Activated gamma-delta T cell (primary cell): Measurements from ENCODE around the gene BANP.
"Not testable (repeated sequence)": the region's sequence is repeated elsewhere in the genome, so short reads cannot be mapped to it uniquely, and the experiment has no call there.

Experiments used
- DNase-seq: peaks from one replicate; lab custom pipeline; 2025; lab: John Stamatoyannopoulos, UW

Gene BANP

GRCh38 chr16:87996962-87997880 lies 46.0 kb downstream of the BANP start:
- no peak for DNase-seq

DNA sequence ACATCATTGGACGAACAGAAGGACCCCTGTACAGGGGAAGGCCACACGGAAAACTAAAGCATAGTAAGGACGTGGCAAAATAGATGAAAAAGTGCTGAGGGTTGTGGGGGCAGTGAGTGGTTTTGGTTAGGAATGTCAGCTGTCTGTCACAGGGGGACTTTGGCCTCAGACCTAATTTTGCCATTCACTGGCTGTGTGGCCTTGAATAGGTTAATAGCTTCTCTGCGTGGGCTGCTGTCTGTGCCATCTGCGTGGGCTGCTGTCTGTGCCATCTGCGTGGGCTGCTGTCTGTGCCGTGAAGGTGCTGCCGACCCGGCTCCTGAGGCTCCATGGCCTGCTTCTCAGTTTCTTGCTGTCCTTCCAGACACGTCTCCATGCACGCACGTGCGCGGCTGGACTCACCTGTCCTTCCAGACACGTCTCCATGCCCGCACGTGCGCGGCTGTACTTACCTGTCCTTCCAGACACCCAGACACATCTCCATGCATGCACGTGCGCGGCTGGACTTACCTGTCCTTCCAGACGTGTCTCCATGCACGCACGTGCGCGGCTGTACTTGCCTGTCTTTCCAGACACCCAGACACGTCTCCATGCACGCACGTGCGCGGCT lies 47.1 kb downstream of the BANP start:
- DNase-seq, result not testable (repeated sequence)

DNA sequence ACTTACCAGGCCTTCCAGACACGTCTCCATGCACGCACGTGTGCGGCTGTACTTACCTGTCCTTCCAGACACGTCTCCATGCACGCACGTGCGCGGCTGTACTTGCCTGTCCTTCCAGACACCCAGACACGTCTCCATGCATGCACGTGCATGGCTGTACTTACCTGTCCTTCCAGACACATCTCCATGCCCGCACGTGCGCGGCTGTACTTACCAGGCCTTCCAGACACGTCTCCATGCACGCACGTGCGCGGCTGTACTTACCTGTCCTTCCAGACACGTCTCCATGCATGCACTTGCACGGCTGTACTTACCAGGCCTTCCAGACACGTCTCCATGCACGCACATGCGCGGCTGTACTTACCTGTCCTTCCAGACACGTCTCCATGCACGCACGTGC lies 47.8 kb downstream of the BANP start:
- not testable (repeated sequence) for DNase-seq

- DNase-seq, result no peak
These were observed 51.0 kb downstream of the BANP start for GRCh38 chr16:88002211-88002610.

GRCh38 chr16:88002749-88003148 lies 51.5 kb downstream of the BANP start:
- DNase-seq, result no peak

GRCh38 chr16:88003316-88003715 lies 52.1 kb downstream of the BANP start:
- DNase-seq, result no peak

GRCh38 chr16:88003736-88004135 lies 52.5 kb downstream of the BANP start:
- no peak for DNase-seq

GRCh38 chr16:88004391-88004790 lies 53.2 kb downstream of the BANP start:
- DNase-seq, result no peak

GRCh38 chr16:88005181-88005581 lies 53.9 kb downstream of the BANP start:
- no peak for DNase-seq

- no peak for DNase-seq
These were observed 54.7 kb downstream of the BANP start for GRCh38 chr16:88005968-88006367.

DNA sequence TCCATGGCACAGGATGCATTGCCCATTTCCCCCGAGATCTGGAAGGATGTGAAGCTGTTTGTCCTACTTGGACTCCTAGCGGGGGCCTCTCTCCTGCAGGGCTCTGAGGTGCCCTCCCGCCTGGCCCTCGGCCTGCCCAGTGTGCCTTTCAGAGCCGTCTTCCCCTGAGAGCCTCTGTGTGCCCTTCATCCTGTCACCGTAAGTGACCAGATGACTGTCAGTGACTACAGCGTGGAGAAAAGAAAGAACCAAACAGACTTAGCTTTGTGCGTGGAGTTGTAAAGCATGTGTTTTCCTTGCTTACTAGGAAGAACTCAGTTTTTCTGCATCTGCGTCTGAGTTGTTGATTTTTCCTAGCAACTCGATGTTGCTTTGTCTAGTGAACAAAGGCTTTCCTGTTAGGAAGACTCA lies 56.1 kb downstream of the BANP start:
- no peak for DNase-seq

DNA sequence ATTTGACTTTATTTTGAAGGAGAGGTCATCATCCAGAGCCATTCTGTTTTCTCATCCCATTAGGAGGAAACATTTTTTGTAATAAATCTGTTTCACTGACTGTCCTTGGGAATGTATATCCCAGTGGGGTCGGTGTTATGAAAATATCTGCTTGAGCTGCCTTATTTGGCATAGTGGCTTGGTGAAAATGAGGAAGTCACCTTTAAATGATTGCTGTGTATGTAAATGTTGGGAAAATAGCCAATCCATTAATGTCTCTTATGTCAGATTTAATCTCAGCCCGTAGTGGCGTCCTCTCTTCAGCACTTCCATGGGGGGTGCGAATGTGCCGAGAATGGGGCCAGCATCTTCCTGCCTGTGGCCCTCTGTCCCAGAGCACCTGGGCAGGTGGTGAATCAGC lies 57.6 kb downstream of the BANP start:
- DNase-seq, result no peak

DNA sequence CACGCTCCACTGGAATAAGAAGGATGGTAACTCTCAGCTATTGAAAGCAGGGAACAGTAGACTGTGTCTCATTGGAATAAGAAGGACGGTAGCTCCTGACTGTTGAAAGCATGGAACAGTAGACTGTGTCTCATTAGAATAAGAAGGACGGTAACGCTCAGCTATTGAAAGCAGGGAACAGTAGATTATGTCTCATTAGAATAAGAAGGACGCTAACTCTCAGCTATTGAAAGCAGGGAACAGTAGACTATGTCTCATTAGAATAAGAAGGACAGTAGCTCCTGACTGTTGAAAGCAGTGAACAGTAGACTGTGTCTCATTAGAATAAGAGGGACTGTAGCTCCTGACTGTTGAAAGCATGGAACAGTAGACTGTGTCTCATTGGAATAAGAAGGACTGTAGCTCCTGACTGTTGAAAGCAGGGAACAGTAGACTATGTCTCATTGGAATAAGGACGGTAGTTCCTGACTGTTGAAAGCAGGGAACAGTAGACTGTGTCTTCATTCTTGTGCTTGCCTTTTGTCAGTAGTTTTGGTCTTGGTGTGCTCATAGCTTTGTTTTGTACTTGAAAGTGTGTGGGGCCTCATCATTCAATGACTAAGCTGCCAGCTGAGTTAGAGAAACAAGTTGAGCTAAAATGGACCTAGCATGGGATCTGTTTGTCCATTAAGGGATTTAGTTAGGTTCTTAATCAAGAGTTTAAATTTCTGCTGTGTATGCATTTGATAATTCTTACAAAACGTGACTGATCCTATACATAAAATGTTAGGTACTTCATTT lies 58.5 kb downstream of the BANP start:
- no peak for DNase-seq

GRCh38 chr16:88010343-88010967 lies 59.2 kb downstream of the BANP start:
- DNase-seq, result no peak

DNA sequence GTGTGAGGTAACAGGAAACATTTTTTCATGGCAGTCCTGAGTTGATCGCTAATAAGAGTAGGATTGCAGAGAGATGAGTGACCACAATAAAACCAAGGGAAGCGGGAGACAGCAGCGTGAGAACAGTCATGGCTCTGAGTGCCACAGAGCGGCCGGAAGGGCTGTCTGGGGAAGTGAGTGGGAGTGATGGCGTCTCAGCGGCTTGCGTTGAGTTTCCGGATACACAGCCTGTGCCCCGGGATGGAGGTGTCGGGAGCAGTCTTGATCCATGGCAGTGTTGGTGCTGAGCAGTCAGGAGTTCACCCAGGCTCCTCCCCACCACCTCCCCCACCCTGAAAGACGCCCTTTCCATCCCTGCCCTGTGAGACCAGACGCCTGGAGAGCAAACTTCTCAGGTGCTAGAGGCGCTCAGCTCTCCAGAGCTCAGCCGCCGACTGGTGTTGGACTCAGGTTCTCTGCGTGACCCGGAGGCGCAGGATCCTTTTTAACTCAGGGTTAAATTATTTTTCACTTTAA lies 59.8 kb downstream of the BANP start:
- DNase-seq, result no peak

DNA sequence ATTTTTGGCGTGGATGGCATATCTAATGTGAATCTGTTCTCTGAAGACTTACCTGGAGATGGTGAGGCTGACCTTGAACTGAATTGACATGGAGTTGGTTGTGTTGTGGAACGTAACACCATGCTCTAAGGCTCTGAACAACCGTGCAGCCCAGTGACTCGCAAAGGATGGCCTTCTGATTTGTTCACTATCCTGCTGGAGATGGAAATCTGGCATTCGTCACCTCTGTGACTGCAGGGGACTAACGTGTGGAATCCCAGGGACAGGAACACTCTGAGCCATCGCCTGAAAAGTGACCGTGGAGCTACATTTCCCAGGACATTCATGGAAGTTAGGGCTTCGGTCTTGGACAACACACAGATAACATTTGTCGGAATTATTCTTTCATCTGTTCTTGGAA lies 61.1 kb downstream of the BANP start:
- no peak for DNase-seq

DNA sequence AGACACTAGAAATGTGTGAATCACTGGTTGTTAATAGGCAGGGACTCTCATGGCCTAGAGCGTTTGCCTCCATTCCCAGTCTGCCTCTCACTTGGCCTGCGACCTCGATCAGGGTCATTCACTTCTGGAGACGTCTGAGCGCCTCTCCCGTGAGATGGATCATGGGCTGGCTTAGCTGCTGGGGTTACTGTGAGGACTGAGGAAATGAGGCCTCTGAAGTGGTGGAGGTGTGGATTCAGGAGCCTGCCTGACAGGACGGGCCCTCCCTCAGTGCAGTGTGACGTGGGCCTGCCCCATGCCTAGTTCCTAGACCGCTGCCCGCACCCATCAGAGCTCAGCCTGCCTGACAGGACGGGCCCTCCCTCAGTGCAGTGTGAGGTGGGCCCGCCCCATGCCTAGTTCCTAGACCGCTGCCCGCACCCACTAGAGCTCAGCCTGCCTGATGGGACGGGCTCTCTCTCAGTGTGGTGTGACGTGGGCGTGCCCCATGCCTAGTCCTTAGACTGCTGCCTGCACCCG lies 61.9 kb downstream of the BANP start:
- no peak for DNase-seq

DNA sequence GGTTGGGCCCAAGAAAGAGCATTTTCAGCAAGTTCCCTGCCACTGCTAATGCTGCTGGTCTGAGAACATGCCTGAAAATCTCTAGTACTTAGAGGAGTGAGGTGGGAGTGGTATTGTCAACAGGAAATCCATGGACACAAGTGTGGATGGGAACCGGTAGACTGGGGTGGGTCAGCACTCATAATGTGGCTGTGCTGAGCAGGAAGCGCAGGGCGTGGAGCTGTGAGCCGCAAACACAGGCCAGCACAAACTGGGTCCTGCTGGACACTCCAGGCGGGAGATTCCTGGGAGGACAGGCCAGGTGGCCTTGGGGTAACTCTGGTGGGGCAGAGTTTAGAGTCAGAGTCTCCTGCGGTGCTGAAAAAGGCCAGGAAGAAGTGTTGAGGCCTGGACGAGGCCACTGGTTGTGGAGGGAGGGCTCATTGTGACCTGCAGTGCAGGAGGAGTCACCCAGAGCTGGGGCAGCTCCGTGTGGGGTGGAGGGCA lies 62.6 kb downstream of the BANP start:
- no peak for DNase-seq

DNA sequence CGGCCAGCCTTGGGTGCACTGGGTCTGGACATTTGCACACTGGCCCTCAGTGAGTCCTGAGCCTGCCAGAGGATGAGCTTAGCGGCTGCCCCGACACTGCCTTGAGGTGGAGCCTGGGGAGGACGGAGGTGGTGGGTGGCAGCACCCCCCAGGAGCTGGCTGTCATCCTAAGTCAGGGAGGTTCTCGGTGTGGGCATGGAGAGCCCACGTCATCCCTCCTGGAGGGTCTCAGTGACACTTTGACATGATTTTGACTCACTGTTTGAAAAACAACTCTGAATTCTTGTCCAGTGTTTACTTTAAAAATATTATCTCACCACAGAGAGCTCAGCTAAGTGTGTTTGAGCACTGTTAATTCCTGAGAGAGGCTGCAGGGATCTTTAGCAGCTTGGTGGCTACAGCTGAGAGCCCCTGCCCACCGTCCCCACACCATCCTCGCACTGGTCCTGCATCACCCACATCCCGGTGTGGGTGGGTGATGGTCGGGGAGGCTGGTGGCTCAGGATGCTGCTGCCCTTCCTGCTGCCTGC lies 63.1 kb downstream of the BANP start:
- DNase-seq, result no peak

- no peak for DNase-seq
These were observed 63.9 kb downstream of the BANP start for GRCh38 chr16:88014954-88015805.
